Activated CD4-positive, CD25-positive, alpha-beta regulatory T cell treated with anti-CD3 and anti-CD28 coated beads, Interleukin-2, amount 50 U/mL, for 72 hours (primary cell): Measurements from ENCODE around the gene MFAP2.
"Not testable (repeated sequence)": the region's sequence is repeated elsewhere in the genome, so short reads cannot be mapped to it uniquely, and the experiment has no call there.

Experiments
- DNase-seq: peaks from one replicate; pipeline ENCODE4 v3.0.0; 2021

The MFAP2 gene

GRCh38 chr1:16978567-16979474, 1.6 kb downstream of the MFAP2 start:
- DNase-seq = no peak

- no peak for DNase-seq
These were observed 2.3 kb downstream of the MFAP2 start for GRCh38 chr1:16978139-16978538.

- DNase-seq = no peak
These were observed 3.0 kb downstream of the MFAP2 start for GRCh38 chr1:16977377-16977776.

GRCh38 chr1:16976966-16977365, 3.5 kb downstream of the MFAP2 start:
- no peak for DNase-seq

GRCh38 chr1:16975838-16976237, 4.6 kb downstream of the MFAP2 start:
- no peak for DNase-seq

GRCh38 chr1:16975211-16975610, 5.2 kb downstream of the MFAP2 start:
- no peak for DNase-seq

- no peak for DNase-seq
These were observed 7.2 kb downstream of the MFAP2 start for GRCh38 chr1:16973215-16973614.

- no peak for DNase-seq
These were observed 8.1 kb downstream of the MFAP2 start for GRCh38 chr1:16972189-16972895.

GRCh38 chr1:16971341-16972188, 8.9 kb downstream of the MFAP2 start:
- no peak for DNase-seq

- DNase-seq = no peak
These were observed 10.1 kb downstream of the MFAP2 start for GRCh38 chr1:16970132-16970910.

GRCh38 chr1:16969651-16970050, 10.8 kb downstream of the MFAP2 start:
- DNase-seq = no peak

- no peak for DNase-seq
These were observed 11.3 kb downstream of the MFAP2 start for GRCh38 chr1:16969057-16969611.

- no peak for DNase-seq
These were observed 12.0 kb downstream of the MFAP2 start for GRCh38 chr1:16968372-16968771.

GRCh38 chr1:16967962-16968361, 12.5 kb downstream of the MFAP2 start:
- DNase-seq = no peak

GRCh38 chr1:16967095-16967575, 13.3 kb downstream of the MFAP2 start:
- DNase-seq = no peak

- DNase-seq = no peak
These were observed 14.1 kb downstream of the MFAP2 start for GRCh38 chr1:16966282-16966681.

- DNase-seq = no peak
These were observed 14.8 kb downstream of the MFAP2 start for GRCh38 chr1:16965486-16966067.

- not testable (repeated sequence) for DNase-seq
These were observed 16.3 kb downstream of the MFAP2 start for GRCh38 chr1:16964169-16964568.

GRCh38 chr1:16961297-16962133, 18.9 kb downstream of the MFAP2 start:
- no peak for DNase-seq

GRCh38 chr1:16960560-16961296, 19.7 kb downstream of the MFAP2 start:
- DNase-seq = peak; percentile 88
